Esophagus squamous epithelium (tissue), 4 donors: ENCODE measurements around the gene MYOZ3.

Experiments
- CTCF ChIP-seq, 6 experiments: fragments of 450-650 bp in 4 of 6; fragments of 200-600 bp in 2 of 6; sonication (generic) in 2 of 6; IDR thresholded peaks; one replicate each; pipeline ENCODE4 v1.5.1; 2016 to 2019; ENCODE audit warnings: antibody characterized with exemption in 6 of 6, mild to moderate bottlenecking in 4 of 6, moderate library complexity in 4 of 6
- POLR2A ChIP-seq, 4 donors: fragments of 450-650 bp; IDR thresholded peaks; one replicate each; pipeline ENCODE4 v1.6.1; 2017; ENCODE audit warnings: antibody characterized with exemption in 4 of 4, mild to moderate bottlenecking in 4 of 4, moderate library complexity in 3 of 4

DNA sequence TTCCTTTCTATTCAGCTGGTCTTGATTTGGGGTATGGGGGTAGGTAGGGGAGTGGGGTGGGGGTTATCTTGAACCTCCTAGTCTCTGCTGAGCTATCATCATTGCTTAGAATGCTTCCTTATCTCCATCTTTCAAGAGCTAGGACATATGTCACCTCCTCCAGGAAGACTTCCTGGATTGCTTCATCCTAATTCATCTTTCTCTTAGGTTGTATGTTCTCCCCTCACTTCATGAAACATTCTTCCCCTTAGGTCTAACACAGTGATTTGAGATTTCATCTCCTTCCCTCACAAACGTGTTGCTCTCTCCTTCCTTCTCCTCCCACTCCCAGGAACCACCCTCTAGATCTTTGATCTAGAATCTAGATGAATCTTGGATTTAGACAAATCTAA is 23.0 kb upstream of the MYOZ3 start:
- no peak for TF ChIP-seq CTCF (IDR thresholded peaks at IDR 0.05)
- TF ChIP-seq POLR2A (IDR thresholded peaks at IDR 0.05): no peak
